Body of pancreas (tissue), 4 donors: ENCODE measurements around the gene RSRC1.

Experiments used
- CTCF ChIP-seq, 7 experiments: fragments of 450-650 bp in 4 of 7; fragments of 200-600 bp in 3 of 7; sonication (generic) in 3 of 7; IDR thresholded peaks; one replicate each; pipeline ENCODE4 v1.5.1; 2016 to 2019; ENCODE audit warnings: antibody characterized with exemption in 7 of 7
- POLR2A ChIP-seq, 3 donors: fragments of 450-650 bp; IDR thresholded peaks; one replicate each; pipeline ENCODE4 v1.6.1; 2016; ENCODE audit warnings: antibody characterized with exemption in 3 of 3, mild to moderate bottlenecking in 2 of 3

GRCh38 chr3:158528076-158528674 is 418.3 kb downstream of the RSRC1 start:
- TF ChIP-seq CTCF (IDR thresholded peaks at IDR 0.05) (no peak), POLR2A (IDR thresholded peaks at IDR 0.05) (no peak)
